K562 (cell line): ENCODE measurements around the gene RGS3. TPM values are rescaled to one million over a fixed set of nuclear protein-coding genes. Genes with fewer than 3 reads are reported as not detected.

ENCODE experiments used
- ATAC-seq: fragments of 200-7000 bp; cut with Tn5 transposase; 3 replicates; pipeline ENCODE4 v1.9.1; 2020; ENCODE audit warnings: moderate library complexity
- BruUV-seq: library from RNA; stranded (reverse); fragments of 400-500 nt; replicated peaks from 2 replicates; lab custom pipeline; 2021; lab: Mats Ljungman, UMichigan
- CTCF ChIA-PET: fragments of 300-600 bp; formaldehyde crosslinking; extraction: SDS; loops from one replicate; lab custom pipeline; 2021; ENCODE audit warnings: low intra/inter-chr PET ratio; lab: Yijun Ruan, JAX
- POLR2A ChIA-PET: fragments of 300-600, 350-650 bp; sonication (Branson Sonifier 250); formaldehyde crosslinking; extraction: SDS; loops from one replicate; lab custom pipeline; 2021; ENCODE audit warnings: antibody characterized with exemption, inconsistent platforms; lab: Yijun Ruan, JAX
- DNase-seq, 4 experiments: peaks; one replicate each; pipeline versions ENCODE4 v3.0.0 to v3.0.0-alpha.2; 2011 to 2018; ENCODE audit warnings: low spot score in 3 of 4, mixed read lengths in 3 of 4; ENCODE audit errors: extremely low read depth in 1 of 4
- FAIRE-seq: peaks from 2 replicates; lab custom pipeline; 2011; peaks lifted over from hg19 to GRCh38; lab: Jason Lieb, UNC
- H2AFZ ChIP-seq: 2 replicates; pipeline ENCODE4 v1.6.0; 2011; ENCODE audit warnings: low read depth, low read length, control low read depth, inconsistent platforms
- H3K27ac ChIP-seq: fragments of 200-600 bp; 3 replicates; pipeline ENCODE4 v1.8.0; 2011; ENCODE audit warnings: low read depth, mild to moderate bottlenecking, control low read depth, inconsistent platforms, low read length, moderate library complexity, mixed read lengths; ENCODE audit errors: extremely low read depth
- H3K27me3 ChIP-seq, 2 experiments: fragments of 300-600 bp in 1 of 2; 2 replicates in 1 of 2; 3 replicates in 1 of 2; pipeline versions ENCODE4 v1.6.0 to v1.8.0; 2011; ENCODE audit warnings: inconsistent platforms in 2 of 2, low read length in 2 of 2, mild to moderate bottlenecking in 1 of 2, mixed read lengths in 1 of 2, moderate library complexity in 1 of 2; ENCODE audit not compliant: control insufficient read depth in 2 of 2, insufficient read depth in 2 of 2
- H3K36me3 ChIP-seq: fragments of 300-600 bp; 3 replicates; pipeline ENCODE4 v1.8.0; 2011; ENCODE audit warnings: mild to moderate bottlenecking, low read length, inconsistent platforms; ENCODE audit not compliant: control insufficient read depth, insufficient read depth
- H3K4me1 ChIP-seq, 2 experiments: fragments of 200-600 bp in 1 of 2; replicated peaks in 1 of 2; 2 replicates in 1 of 2; 3 replicates in 1 of 2; pipeline versions ENCODE4 v1.5.1 to v1.8.0; 2011; ENCODE audit warnings: inconsistent platforms in 2 of 2, low read length in 2 of 2, mild to moderate bottlenecking in 1 of 2, mixed read lengths in 1 of 2, moderate library complexity in 1 of 2; ENCODE audit not compliant: control insufficient read depth in 2 of 2, insufficient read depth in 2 of 2
- H3K4me2 ChIP-seq: 2 replicates; pipeline ENCODE4 v1.6.1; 2011; ENCODE audit warnings: low read length, control low read depth, inconsistent platforms, mixed read lengths; ENCODE audit not compliant: insufficient read depth
- H3K4me3 ChIP-seq: fragments of 200-600 bp; sonication (generic), shearing (Covaris generic); 2 replicates; pipeline ENCODE4 v1.5.1; 2016; ENCODE audit warnings: control low read depth, inconsistent platforms
- H3K79me2 ChIP-seq: fragments of 200-600 bp; 3 replicates; pipeline ENCODE4 v1.8.0; 2011; ENCODE audit warnings: low read length, inconsistent platforms; ENCODE audit not compliant: control insufficient read depth, insufficient read depth
- H3K9ac ChIP-seq, 2 experiments: 2 replicates each; pipeline versions ENCODE4 v1.6.0 to v1.6.1; 2011; ENCODE audit warnings: low read depth in 2 of 2, low read length in 2 of 2, control low read depth in 1 of 2, inconsistent platforms in 1 of 2, mild to moderate bottlenecking in 1 of 2, mixed read lengths in 1 of 2; ENCODE audit not compliant: insufficient read depth in 1 of 2
- H3K9me1 ChIP-seq: one replicate; pipeline ENCODE4 v1.6.0; 2011; ENCODE audit warnings: inconsistent platforms, mild to moderate bottlenecking, low read length, moderate library complexity; ENCODE audit not compliant: control insufficient read depth, insufficient read depth
- H3K9me3 ChIP-seq: replicated peaks from 2 replicates; pipeline ENCODE4 v1.5.1; 2011; ENCODE audit warnings: low read depth, low read length, inconsistent platforms; ENCODE audit not compliant: control insufficient read depth, insufficient read depth
- H4K20me1 ChIP-seq: replicated peaks from 2 replicates; pipeline ENCODE4 v1.6.1; 2011; ENCODE audit warnings: low read length, inconsistent platforms, mixed read lengths; ENCODE audit not compliant: control insufficient read depth, insufficient read depth
- ESRRB ChIP-seq: fragments of 250-450 bp; sonication (Bioruptor Pico); IDR thresholded peaks from 2 replicates; pipeline ENCODE4 v1.5.0; 2020; ENCODE audit warnings: mild to moderate bottlenecking, moderate library complexity, borderline replicate concordance
- FIP1L1 ChIP-seq: fragments of 200-400 bp; formaldehyde crosslinking; IDR thresholded peaks from 2 replicates; pipeline ENCODE4 v1.6.1; 2018; ENCODE audit warnings: mild to moderate bottlenecking, low read depth, low read length; ENCODE audit not compliant: poor library complexity, severe bottlenecking
- GATAD2B ChIP-seq: fragments of 450-650 bp; IDR thresholded peaks from 2 replicates; pipeline ENCODE4 v1.6.1; 2017; ENCODE audit warnings: mild to moderate bottlenecking, borderline replicate concordance
- KDM5B ChIP-seq: fragments of 200-600 bp; sonication (generic); IDR thresholded peaks from 2 replicates; pipeline ENCODE4 v1.6.1; 2012; ENCODE audit warnings: low read depth, mild to moderate bottlenecking, moderate library complexity, low read length, control low read depth, inconsistent platforms; ENCODE audit not compliant: insufficient replicate concordance
- MEF2A ChIP-seq: IDR thresholded peaks from 2 replicates; pipeline ENCODE4 v1.6.1; 2011; ENCODE audit warnings: low read depth, mild to moderate bottlenecking, low read length, moderate library complexity; ENCODE audit not compliant: control insufficient read depth
- NRF1 ChIP-seq, 2 experiments: fragments of 450-650 bp; IDR thresholded peaks in 1 of 2; conservative IDR thresholded peaks in 1 of 2; 2 replicates each; pipeline ENCODE4 v1.6.1; 2014; ENCODE audit warnings: mild to moderate bottlenecking in 2 of 2
- RBM39 ChIP-seq: fragments of 200-400 bp; formaldehyde crosslinking; optimal IDR thresholded peaks from 2 replicates; pipeline ENCODE3; 2018; ENCODE audit warnings: low read depth, low read length
- RUNX1 ChIP-seq: sonication (generic); IDR thresholded peaks from 2 replicates; pipeline ENCODE4 v1.6.1; 2016; ENCODE audit warnings: antibody characterized with exemption, low read depth
- SAFB ChIP-seq: fragments of 200-400 bp; formaldehyde crosslinking; IDR thresholded peaks from 2 replicates; pipeline ENCODE4 v1.6.1; 2017; ENCODE audit warnings: low read depth, low read length, borderline replicate concordance
- ZNF41 ChIP-seq: fragments of 250-450 bp; sonication (Bioruptor Pico); conservative IDR thresholded peaks from 2 replicates; pipeline ENCODE4 v1.4.0; 2020; ENCODE audit warnings: mild to moderate bottlenecking
- ZNF695 ChIP-seq: fragments of 450-650 bp; formaldehyde crosslinking; IDR thresholded peaks from 2 replicates; pipeline ENCODE4 v1.4.0; 2020; ENCODE audit warnings: mild to moderate bottlenecking, moderate library complexity
- WGBS: fragments of 100-300 bp; shearing (Covaris generic); methylation state at CpG from one replicate; pipeline ENCODE4 v1.1.6; 2016; ENCODE audit warnings: low coverage, mixed read lengths; ENCODE audit not compliant: insufficient coverage; ENCODE audit errors: missing lambda C conversion rate; 5-methylcytosine and 5-hydroxymethylcytosine counted together
- in situ Hi-C: fragments of 300-500 bp; cut with MboI; formaldehyde crosslinking; loops from 4 replicates; pipeline ENCODE4 v1.15.0; 2018; ENCODE audit warnings: inconsistent platforms, mixed read lengths
- intact Hi-C: fragments of 100-400 bp; cut with micrococcal nuclease; formaldehyde crosslinking; loops from 2 replicates; pipeline ENCODE4 v1.14.2; 2022
- polyA plus RNA-seq, 8 experiments: library from polyadenylated mRNA; depleted of rRNA in 4 of 8; stranded (reverse) in 5 of 8; unstranded in 3 of 8; fragments of >200 nt; fragmentation: Nextera tagmentation in 2 of 8; fragmentation: Illumina TruSeq in 1 of 8; extraction: Ambion mirVana in 2 of 8; extraction: Trizol in 1 of 8; gene quantifications; 2 replicates each; pipeline versions ENCODE4 v1.2.1 to v1.2.3, GENCODE V29; 2011 to 2014; ENCODE audit warnings: inconsistent platforms in 1 of 8, missing spikeins in 1 of 8
- total RNA-seq, 7 experiments: library from RNA; depleted of rRNA in 6 of 7; stranded (reverse); fragments of >200 nt in 6 of 7; fragmentation: Illumina TruSeq in 2 of 7; extraction: Trizol in 2 of 7; gene quantifications; 2 replicates each; pipeline versions ENCODE4 v1.2.1 to v1.2.3, GENCODE V29; 2011 to 2021; ENCODE audit warnings: low replicate concordance in 1 of 7

RGS3 gene
- total and polyA plus RNA-seq, 9 of the 15 experiments (the other 6 are each of a cell fraction or from before 2014, with no cell fraction given) = 0.08 to 2.9 (median 0.95) TPM

DNA sequence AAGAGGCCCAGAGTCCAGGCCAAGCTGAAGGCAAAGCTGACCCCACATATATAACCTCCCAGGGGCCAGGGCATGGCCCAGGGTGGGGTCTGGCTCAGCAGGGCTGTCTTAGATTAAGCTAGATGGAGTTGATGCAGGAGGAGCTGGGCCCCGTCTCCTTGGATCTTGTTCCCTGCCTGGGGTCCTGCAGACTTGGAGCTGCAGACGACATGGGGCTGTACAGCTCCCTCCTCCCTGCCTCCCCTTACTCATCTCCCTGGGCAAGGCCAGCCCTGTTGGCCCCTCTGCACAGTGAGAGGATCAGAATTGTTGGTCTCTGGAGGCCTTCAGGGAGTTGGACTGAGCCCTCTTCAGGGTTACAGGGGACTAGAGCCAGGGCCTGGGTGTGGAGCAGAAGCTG lies 134.9 kb downstream of the RGS3 start (continued):
- TF ChIP-seq KDM5B (no peak), ZNF41 (CRISPR knock-in tag) (no peak), MEF2A (no peak), ESRRB (CRISPR knock-in tag) (no peak), ZNF695 (CRISPR knock-in tag) (no peak), FIP1L1 (no peak), RUNX1 (no peak)
- TF ChIP-seq, all 486 proteins: peak for 0

DNA sequence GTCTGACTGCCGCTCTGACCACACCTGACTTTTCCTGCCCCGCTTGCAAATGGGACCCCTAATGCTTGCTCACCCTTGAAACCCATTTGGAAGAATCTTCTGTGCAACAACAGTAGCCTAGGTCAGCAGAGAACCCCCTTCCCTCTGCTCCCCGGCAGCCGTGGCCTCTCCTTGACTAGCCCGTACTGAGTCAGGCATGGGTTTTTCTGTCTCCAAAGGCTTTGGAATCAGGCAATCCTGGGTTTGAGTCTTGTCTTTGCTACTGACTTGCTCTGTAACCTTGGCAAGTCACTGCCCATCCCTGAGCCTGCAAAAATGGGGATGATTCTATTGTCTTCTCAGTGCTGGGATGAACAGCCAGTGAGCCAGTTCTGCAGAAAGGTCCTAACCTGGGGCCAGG lies 135.4 kb downstream of the RGS3 start:
- Histone ChIP-seq H3K4me2 (no peak overlapping the region), H2AFZ (no peak overlapping the region), H3K27ac (no peak overlapping the region), H3K36me3 (no peaks in the 10 kb centered on the region), H3K4me3 (no peak overlapping the region), H3K9ac (no peak overlapping the region), H3K27me3 (peaks cover 0 to 17% of the 10 kb centered on the region in 2 experiments; a peak in 3 of 5 replicates), H4K20me1 (peaks cover 3% of the 10 kb centered on the region), H3K4me1 (peaks cover 10 to 14% of the 10 kb centered on the region in 2 experiments), H3K9me3 (no peaks in the 10 kb centered on the region), H3K9me1 (no peaks in the 10 kb centered on the region), H3K79me2 (no peaks in the 10 kb centered on the region)
- 43% methylated on average over 5 of the region's 5 CpGs for WGBS
- BruUV-seq = no TSS peak
- no peak for ATAC-seq
- ChIA-PET POLR2A (interaction anchor here (0.6 kb wide), 2 partner anchors 84 to 899 kb away, joined by 3 read pairs; no protein-coding TSS in a partner anchor), CTCF (no interaction called here)
- intact Hi-C loops = no loop called here
- FAIRE-seq = no peak
- no peak for DNase-seq
- TF ChIP-seq NRF1 (conservative IDR thresholded peaks at IDR 0.05 in 1 of 2, IDR thresholded peaks at IDR 0.05 in 1 of 2) (no peak), SAFB (no peak), GATAD2B (no peak), RBM39 (no peak)
- in situ Hi-C loops = no loop called here
